Activated gamma-delta T cell (primary cell): ENCODE data around the gene HHAT.

Experiments used
- DNase-seq: peaks from one replicate; lab custom pipeline; 2025; lab: John Stamatoyannopoulos, UW

The HHAT gene

DNA sequence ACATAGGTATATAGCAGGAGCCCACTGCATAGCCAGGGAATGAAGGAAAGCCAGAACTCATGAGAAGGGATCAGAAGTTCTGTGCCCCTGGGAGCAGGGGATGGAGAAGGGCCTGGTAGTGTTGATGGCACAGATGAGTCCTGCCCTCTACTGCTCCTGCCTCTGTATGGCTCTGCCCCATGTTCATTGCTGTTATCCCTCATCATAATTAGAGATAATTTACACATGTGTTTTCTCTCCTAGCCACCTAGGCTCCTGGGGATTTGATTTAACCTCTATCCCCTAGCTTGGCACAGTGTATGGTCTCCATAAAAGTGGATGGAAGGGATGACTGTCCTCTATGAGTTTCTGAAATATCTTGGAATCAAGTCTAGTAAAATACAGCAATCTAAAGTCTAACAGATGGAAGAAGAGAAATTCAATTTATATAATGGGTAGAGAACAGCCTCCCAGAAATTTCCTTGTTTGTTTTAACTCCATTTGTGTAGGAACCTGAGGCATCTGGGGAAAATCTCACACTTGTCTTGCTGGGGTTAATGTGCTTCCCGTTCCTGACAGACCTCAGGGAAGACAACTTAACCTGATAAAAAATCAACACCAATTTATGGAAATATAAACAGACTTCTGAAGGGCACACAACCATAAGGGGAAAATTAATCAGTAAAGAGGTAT is 393.8 kb downstream of the HHAT start:
- DNase-seq, result no peak

- DNase-seq, result no peak
Measured at GRCh38 chr1:210723646-210724045, 394.9 kb downstream of the HHAT start.

- DNase-seq, result no peak
Measured at GRCh38 chr1:210724768-210725167, 396.1 kb downstream of the HHAT start.
